Measurements from ENCODE around the gene SBF2. TPM values are rescaled to one million over a fixed set of nuclear protein-coding genes. Genes with fewer than 3 reads are reported as not detected.
"Not testable (repeated sequence)": the region's sequence is repeated elsewhere in the genome, so short reads cannot be mapped to it uniquely, and the experiment has no call there.

SBF2 gene
- total and polyA plus RNA-seq, 2 donors (not counting 1 experiment from before 2014, with no cell fraction given), result 5.6 to 17.7 TPM

- H3K9ac ChIP-seq (ENCODE audit: low read length); CTCF ChIA-PET; DNase-seq; H3K27ac ChIP-seq (ENCODE audit: low read length in 2 of 2); H2AFZ ChIP-seq (ENCODE audit: insufficient read depth, low read depth, low read length, poor library complexity, severe bottlenecking); H3K36me3 ChIP-seq (replicated peaks in 1 of 2; ENCODE audit: control extremely low read depth in 1 of 2, control insufficient read depth in 1 of 2, extremely low read depth in 1 of 2, insufficient read depth in 2 of 2, low read length in 1 of 2); H3K27me3 ChIP-seq (replicated peaks in 1 of 4; ENCODE audit: control extremely low read depth in 1 of 4, control insufficient read depth in 3 of 4, insufficient read depth in 4 of 4, low read length in 3 of 4); H3K4me2 ChIP-seq (replicated peaks; ENCODE audit: low read depth, low read length, poor library complexity, severe bottlenecking); intact Hi-C loops (cut with micrococcal nuclease); H3K27me3 Mint-ChIP-seq; H3K4me1 Mint-ChIP-seq; H3K79me2 ChIP-seq (ENCODE audit: control insufficient read depth, insufficient read depth, low read length); H3K27ac Mint-ChIP-seq; POLR2A ChIA-PET; ATAC-seq (ENCODE audit: low read depth); H3K4me3 Mint-ChIP-seq; H3K4me1 ChIP-seq (ENCODE audit: control insufficient read depth in 2 of 2, insufficient read depth in 2 of 2, low read length in 2 of 2); H3K9me3 ChIP-seq (ENCODE audit: control extremely low read depth in 1 of 3, control insufficient read depth in 2 of 3, insufficient read depth in 1 of 3, low read length in 2 of 3); H4K20me1 ChIP-seq (ENCODE audit: control insufficient read depth, insufficient read depth, low read length, poor library complexity, severe bottlenecking); H3K4me3 ChIP-seq (ENCODE audit: control extremely low read depth in 1 of 5, extremely low read depth in 1 of 5, insufficient read depth in 1 of 5, low read depth in 2 of 5, low read length in 4 of 5); H3K9me3 Mint-ChIP-seq (ENCODE audit: insufficient read depth): not testable (repeated sequence)
- whole genome bisulfite sequencing (ENCODE audit: insufficient coverage), result 100% methylated on average over 11 of the region's 23 CpGs
These were observed 160.8 kb downstream of the SBF2 start for GRCh38 chr11:10133251-10133650.

- TF ChIP-seq EZH2 (IDR thresholded peaks at IDR 0.05; ENCODE audit: borderline replicate concordance, insufficient read depth, low read depth, low read length, poor library complexity, severe bottlenecking), result no peak
- TF ChIP-seq CTCF (IDR thresholded peaks at IDR 0.05), result no peak
- no peak overlapping the region for H3K4me3 ChIP-seq (ENCODE audit: control extremely low read depth in 1 of 5, extremely low read depth in 1 of 5, insufficient read depth in 1 of 5, low read depth in 2 of 5, low read length in 4 of 5)
- ChIA-PET POLR2A (no interaction called here), CTCF (no interaction called here)
- intact Hi-C loops (cut with micrococcal nuclease), result no loop called here
- H4K20me1 ChIP-seq (ENCODE audit: control insufficient read depth, insufficient read depth, low read length, poor library complexity, severe bottlenecking), result no peaks in the 10 kb centered on the region
- no peak overlapping the region for H3K27ac ChIP-seq (ENCODE audit: low read length in 2 of 2)
- no peaks in the 10 kb centered on the region for H3K4me1 ChIP-seq (ENCODE audit: control insufficient read depth in 2 of 2, insufficient read depth in 2 of 2, low read length in 2 of 2)
- Mint-ChIP-seq H3K4me1 (no peaks in the 10 kb centered on the region), H3K27ac (no peak overlapping the region), H3K27me3 (no peaks in the 10 kb centered on the region), H3K9me3 (ENCODE audit: insufficient read depth) (peaks cover 6% of the 10 kb centered on the region), H3K4me3 (no peak overlapping the region)
- H3K9me3 ChIP-seq (ENCODE audit: control extremely low read depth in 1 of 3, control insufficient read depth in 2 of 3, insufficient read depth in 1 of 3, low read length in 2 of 3), result peaks cover 0 to 10% (median 0%) of the 10 kb centered on the region in 3 donors
- H3K27me3 ChIP-seq (replicated peaks in 1 of 4; ENCODE audit: control extremely low read depth in 1 of 4, control insufficient read depth in 3 of 4, insufficient read depth in 4 of 4, low read length in 3 of 4), result no peaks in the 10 kb centered on the region
- no peak overlapping the region for H3K9ac ChIP-seq (ENCODE audit: low read length)
- ATAC-seq (ENCODE audit: low read depth) (no peak), DNase-seq (no peak)
- H3K79me2 ChIP-seq (ENCODE audit: control insufficient read depth, insufficient read depth, low read length), result no peaks in the 10 kb centered on the region
- H2AFZ ChIP-seq (ENCODE audit: insufficient read depth, low read depth, low read length, poor library complexity, severe bottlenecking), result no peak overlapping the region
- no peak overlapping the region for H3K4me2 ChIP-seq (replicated peaks; ENCODE audit: low read depth, low read length, poor library complexity, severe bottlenecking)
- no peaks in the 10 kb centered on the region for H3K36me3 ChIP-seq (replicated peaks in 1 of 2; ENCODE audit: control extremely low read depth in 1 of 2, control insufficient read depth in 1 of 2, extremely low read depth in 1 of 2, insufficient read depth in 2 of 2, low read length in 1 of 2)
- no CpG with 5 or more reads among the region's 3 CpGs for WGBS (ENCODE audit: insufficient coverage)
These were observed 163.1 kb downstream of the SBF2 start for GRCh38 chr11:10130875-10131274.

- H3K9me3 Mint-ChIP-seq (ENCODE audit: insufficient read depth); intact Hi-C loops (cut with micrococcal nuclease); H3K4me1 ChIP-seq (ENCODE audit: control insufficient read depth in 2 of 2, insufficient read depth in 2 of 2, low read length in 2 of 2); DNase-seq; H3K9ac ChIP-seq (ENCODE audit: low read length); H3K27ac Mint-ChIP-seq; H2AFZ ChIP-seq (ENCODE audit: insufficient read depth, low read depth, low read length, poor library complexity, severe bottlenecking); H3K27me3 Mint-ChIP-seq; H3K4me1 Mint-ChIP-seq; H4K20me1 ChIP-seq (ENCODE audit: control insufficient read depth, insufficient read depth, low read length, poor library complexity, severe bottlenecking); H3K4me3 ChIP-seq (ENCODE audit: control extremely low read depth in 1 of 5, extremely low read depth in 1 of 5, insufficient read depth in 1 of 5, low read depth in 2 of 5, low read length in 4 of 5); H3K27ac ChIP-seq (ENCODE audit: low read length in 2 of 2); ATAC-seq (ENCODE audit: low read depth); H3K36me3 ChIP-seq (replicated peaks in 1 of 2; ENCODE audit: control extremely low read depth in 1 of 2, control insufficient read depth in 1 of 2, extremely low read depth in 1 of 2, insufficient read depth in 2 of 2, low read length in 1 of 2); H3K4me2 ChIP-seq (replicated peaks; ENCODE audit: low read depth, low read length, poor library complexity, severe bottlenecking); CTCF ChIA-PET; H3K4me3 Mint-ChIP-seq; H3K9me3 ChIP-seq (ENCODE audit: control extremely low read depth in 1 of 3, control insufficient read depth in 2 of 3, insufficient read depth in 1 of 3, low read length in 2 of 3); H3K27me3 ChIP-seq (replicated peaks in 1 of 4; ENCODE audit: control extremely low read depth in 1 of 4, control insufficient read depth in 3 of 4, insufficient read depth in 4 of 4, low read length in 3 of 4); H3K79me2 ChIP-seq (ENCODE audit: control insufficient read depth, insufficient read depth, low read length): not testable (repeated sequence)
- POLR2A ChIA-PET, result interaction anchor here (0.7 kb wide), 1 partner anchor 174 kb away, joined by 11 read pairs; no protein-coding TSS in a partner anchor
- WGBS (ENCODE audit: insufficient coverage), result 89% methylated on average over 3 of the region's 8 CpGs
These were observed 164.8 kb downstream of the SBF2 start for GRCh38 chr11:10129184-10129583.

Data from B cell (primary cell).